Tracheal epithelial cell (primary cell): Measurements from ENCODE around the gene CALHM5. TPM values are rescaled to one million over a fixed set of nuclear protein-coding genes. Genes with fewer than 3 reads are reported as not detected.

Experiments used
- total RNA-seq: library from RNA; depleted of rRNA; stranded (reverse); fragments of >200 nt; gene quantifications from 2 replicates; pipeline ENCODE4 v1.2.1, GENCODE V29; 2014

The CALHM5 gene, protein sequence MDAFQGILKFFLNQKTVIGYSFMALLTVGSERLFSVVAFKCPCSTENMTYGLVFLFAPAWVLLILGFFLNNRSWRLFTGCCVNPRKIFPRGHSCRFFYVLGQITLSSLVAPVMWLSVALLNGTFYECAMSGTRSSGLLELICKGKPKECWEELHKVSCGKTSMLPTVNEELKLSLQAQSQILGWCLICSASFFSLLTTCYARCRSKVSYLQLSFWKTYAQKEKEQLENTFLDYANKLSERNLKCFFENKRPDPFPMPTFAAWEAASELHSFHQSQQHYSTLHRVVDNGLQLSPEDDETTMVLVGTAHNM
- under 0.01 TPM in 1 of 2 replicates, not detected in the other for total RNA-seq

GRCh38 chr6:116511424-116512110, at the start of gene CALHM5:
TSS of gene CALHM5 (plus strand) at chr6:116511639. CDS start at chr6:116511697, 58 bp downstream.

GRCh38 chr6:116545651-116546050, 34.2 kb downstream of the CALHM5 start, which contains the start of gene TRAPPC3L:
TSS of gene TRAPPC3L (minus strand) at chr6:116545684. CDS start at chr6:116545514, 170 bp downstream.

DNA sequence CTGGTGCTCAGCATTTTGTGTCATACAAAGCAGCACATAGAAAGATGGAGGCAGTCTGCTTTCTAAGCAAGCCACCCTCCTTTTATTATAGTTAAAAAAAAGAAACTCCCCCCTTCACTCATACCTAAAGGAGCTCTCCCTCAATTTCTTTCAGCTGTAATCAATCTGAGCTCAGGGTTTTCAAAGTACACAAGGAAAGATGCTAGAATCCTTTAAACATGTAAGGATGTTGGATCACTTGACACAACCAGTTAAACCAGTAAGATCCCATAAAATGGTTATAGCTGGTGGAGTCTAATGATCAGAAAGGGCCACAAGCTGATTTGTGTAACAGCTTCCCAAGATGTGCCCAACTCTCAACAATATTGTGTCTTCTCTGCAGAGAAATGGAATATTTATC, 42.0 kb downstream of the CALHM5 start, which contains the start of gene CALHM4:
Gene CALHM4, plus strand, starts transcription at position 301 of the 400 bp plus-strand sequence. Its CDS starts 43 bp downstream, at position 344.

GRCh38 chr6:116570856-116571682, 59.6 kb downstream of the CALHM5 start, which contains the start of gene RWDD1:
TSS of gene RWDD1 (plus strand) at chr6:116571504. CDS start at chr6:116571583, 79 bp downstream.

Other genes starting within 250 kb of the CALHM5 start
- 61.9 and 68.4 TPM in 2 replicates for gene TSPYL1, start 231.7 kb upstream of the CALHM5 start, total RNA-seq
- 113 and 202 TPM in 2 replicates for gene DSE, start 140.7 kb upstream of the CALHM5 start, total RNA-seq
- gene CALHM6, start 50.3 kb upstream of the CALHM5 start, total RNA-seq = 1.3 and 1.4 TPM in 2 replicates
- gene TRAPPC3L, start 34.0 kb downstream of the CALHM5 start, total RNA-seq = not detected in 2 replicates
- not detected in 2 replicates for gene CALHM4, start 42.1 kb downstream of the CALHM5 start, total RNA-seq
- 13.3 and 19.4 TPM in 2 replicates for gene RWDD1, start 59.9 kb downstream of the CALHM5 start, total RNA-seq
- gene RSPH4A, start 104.8 kb downstream of the CALHM5 start, total RNA-seq = under 0.01 TPM in 1 of 2 replicates, not detected in the other
- gene ZUP1, start 157.1 kb downstream of the CALHM5 start, total RNA-seq = 15.4 and 21.1 TPM in 2 replicates
- 5.3 and 6.6 TPM in 2 replicates for gene KPNA5, start 169.6 kb downstream of the CALHM5 start, total RNA-seq